ENCODE results near the gene LGALS7B. TPM values are rescaled to one million over a fixed set of nuclear protein-coding genes. Genes with fewer than 3 reads are reported as not detected.

The LGALS7B gene
- total RNA-seq, 1 donor from 2014 or later: not detected

GRCh38 chr19:38799104-38799503, 10.1 kb downstream of the LGALS7B start:
- peaks cover 3% of the 10 kb centered on the region for H3K9me3 Mint-ChIP-seq (ENCODE audit: unreplicated experiment)
- H3K27ac Mint-ChIP-seq (ENCODE audit: unreplicated experiment): no peak overlapping the region
- H3K4me3 Mint-ChIP-seq (ENCODE audit: unreplicated experiment): no peak overlapping the region
- H3K36me3 Mint-ChIP-seq (ENCODE audit: unreplicated experiment): no peaks in the 10 kb centered on the region
- TF ChIP-seq, protein P1, sequence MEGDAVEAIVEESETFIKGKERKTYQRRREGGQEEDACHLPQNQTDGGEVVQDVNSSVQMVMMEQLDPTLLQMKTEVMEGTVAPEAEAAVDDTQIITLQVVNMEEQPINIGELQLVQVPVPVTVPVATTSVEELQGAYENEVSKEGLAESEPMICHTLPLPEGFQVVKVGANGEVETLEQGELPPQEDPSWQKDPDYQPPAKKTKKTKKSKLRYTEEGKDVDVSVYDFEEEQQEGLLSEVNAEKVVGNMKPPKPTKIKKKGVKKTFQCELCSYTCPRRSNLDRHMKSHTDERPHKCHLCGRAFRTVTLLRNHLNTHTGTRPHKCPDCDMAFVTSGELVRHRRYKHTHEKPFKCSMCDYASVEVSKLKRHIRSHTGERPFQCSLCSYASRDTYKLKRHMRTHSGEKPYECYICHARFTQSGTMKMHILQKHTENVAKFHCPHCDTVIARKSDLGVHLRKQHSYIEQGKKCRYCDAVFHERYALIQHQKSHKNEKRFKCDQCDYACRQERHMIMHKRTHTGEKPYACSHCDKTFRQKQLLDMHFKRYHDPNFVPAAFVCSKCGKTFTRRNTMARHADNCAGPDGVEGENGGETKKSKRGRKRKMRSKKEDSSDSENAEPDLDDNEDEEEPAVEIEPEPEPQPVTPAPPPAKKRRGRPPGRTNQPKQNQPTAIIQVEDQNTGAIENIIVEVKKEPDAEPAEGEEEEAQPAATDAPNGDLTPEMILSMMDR (IDR thresholded peaks at IDR 0.05; ENCODE audit: partially characterized antibody, unreplicated experiment): no peak
- DNase-seq: no peak
- H3K27me3 Mint-ChIP-seq (ENCODE audit: unreplicated experiment): peaks cover 3% of the 10 kb centered on the region
- H3K4me1 Mint-ChIP-seq (ENCODE audit: low read depth, unreplicated experiment): peaks cover 1% of the 10 kb centered on the region

- no peak for DNase-seq
- Mint-ChIP-seq H3K27ac (ENCODE audit: unreplicated experiment) (no peak overlapping the region), H3K4me1 (ENCODE audit: low read depth, unreplicated experiment) (peaks cover 1% of the 10 kb centered on the region), H3K4me3 (ENCODE audit: unreplicated experiment) (no peak overlapping the region), H3K9me3 (ENCODE audit: unreplicated experiment) (peaks cover 3% of the 10 kb centered on the region), H3K27me3 (ENCODE audit: unreplicated experiment) (peaks cover 3% of the 10 kb centered on the region), H3K36me3 (ENCODE audit: unreplicated experiment) (no peaks in the 10 kb centered on the region)
- TF ChIP-seq, protein P1 (IDR thresholded peaks at IDR 0.05; ENCODE audit: partially characterized antibody, unreplicated experiment): no peak
These were observed 11.8 kb downstream of the LGALS7B start for GRCh38 chr19:38800577-38801347.

GRCh38 chr19:38801359-38802095, 12.5 kb downstream of the LGALS7B start:
- H3K4me3 Mint-ChIP-seq (ENCODE audit: unreplicated experiment): no peak overlapping the region
- peaks cover 1% of the 10 kb centered on the region for H3K27me3 Mint-ChIP-seq (ENCODE audit: unreplicated experiment)
- TF ChIP-seq, protein P1 (IDR thresholded peaks at IDR 0.05; ENCODE audit: partially characterized antibody, unreplicated experiment): no peak
- H3K36me3 Mint-ChIP-seq (ENCODE audit: unreplicated experiment): no peaks in the 10 kb centered on the region
- peaks cover 3% of the 10 kb centered on the region for H3K9me3 Mint-ChIP-seq (ENCODE audit: unreplicated experiment)
- no peak for DNase-seq
- peaks cover 1% of the 10 kb centered on the region for H3K4me1 Mint-ChIP-seq (ENCODE audit: low read depth, unreplicated experiment)
- no peak overlapping the region for H3K27ac Mint-ChIP-seq (ENCODE audit: unreplicated experiment)

- Mint-ChIP-seq H3K4me1 (ENCODE audit: low read depth, unreplicated experiment) (no peaks in the 10 kb centered on the region), H3K27me3 (ENCODE audit: unreplicated experiment) (no peaks in the 10 kb centered on the region), H3K4me3 (ENCODE audit: unreplicated experiment) (no peak overlapping the region), H3K27ac (ENCODE audit: unreplicated experiment) (no peak overlapping the region), H3K9me3 (ENCODE audit: unreplicated experiment) (peaks cover 8% of the 10 kb centered on the region), H3K36me3 (ENCODE audit: unreplicated experiment) (peaks cover 6% of the 10 kb centered on the region)
- TF ChIP-seq, protein P1 (IDR thresholded peaks at IDR 0.05; ENCODE audit: partially characterized antibody, unreplicated experiment): no peak
- DNase-seq: no peak
These were observed 14.5 kb downstream of the LGALS7B start for GRCh38 chr19:38803543-38803942.

DNA sequence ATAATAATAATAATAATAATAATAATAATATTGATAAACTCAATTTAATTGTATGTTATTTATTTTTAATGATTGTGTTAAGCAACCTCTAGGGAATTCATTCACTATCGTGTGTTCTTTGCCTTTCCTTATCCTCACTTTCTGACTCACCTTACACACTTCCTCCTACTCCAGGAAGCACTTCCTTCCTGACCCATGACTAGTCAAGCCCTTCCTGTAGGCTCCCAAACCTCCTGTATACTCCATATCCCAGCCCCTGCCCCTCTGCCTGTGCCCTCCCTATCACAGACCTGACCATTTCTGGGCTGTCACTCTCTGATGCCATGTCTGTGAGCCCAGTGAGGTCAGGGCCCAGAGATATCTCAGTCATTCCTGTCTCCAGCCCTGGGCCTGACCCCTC, 16.2 kb downstream of the LGALS7B start:
- Mint-ChIP-seq H3K4me3 (ENCODE audit: unreplicated experiment) (peak overlapping the region; percentile 13), H3K36me3 (ENCODE audit: unreplicated experiment) (peaks cover 6% of the 10 kb centered on the region), H3K4me1 (ENCODE audit: low read depth, unreplicated experiment) (no peaks in the 10 kb centered on the region), H3K9me3 (ENCODE audit: unreplicated experiment) (peaks cover 5% of the 10 kb centered on the region), H3K27ac (ENCODE audit: unreplicated experiment) (no peak overlapping the region), H3K27me3 (ENCODE audit: unreplicated experiment) (peaks cover 1% of the 10 kb centered on the region)
- DNase-seq: no peak
- TF ChIP-seq, protein P1 (IDR thresholded peaks at IDR 0.05; ENCODE audit: partially characterized antibody, unreplicated experiment): no peak

Measured in glutamatergic neuron (in vitro differentiated cells).